K562 treated with DMSO at 1 percent for 12 hours (cell line): ENCODE measurements around the gene CYP2J2. TPM values are rescaled to one million over a fixed set of nuclear protein-coding genes. Genes with fewer than 3 reads are reported as not detected.

Experiments used
- total RNA-seq: library from RNA; unstranded; fragments of 300-600 nt; gene quantifications from 2 replicates; pipeline ENCODE4 v1.2.3, GENCODE V29; 2022; ENCODE audit not compliant: insufficient read depth

Gene CYP2J2, protein sequence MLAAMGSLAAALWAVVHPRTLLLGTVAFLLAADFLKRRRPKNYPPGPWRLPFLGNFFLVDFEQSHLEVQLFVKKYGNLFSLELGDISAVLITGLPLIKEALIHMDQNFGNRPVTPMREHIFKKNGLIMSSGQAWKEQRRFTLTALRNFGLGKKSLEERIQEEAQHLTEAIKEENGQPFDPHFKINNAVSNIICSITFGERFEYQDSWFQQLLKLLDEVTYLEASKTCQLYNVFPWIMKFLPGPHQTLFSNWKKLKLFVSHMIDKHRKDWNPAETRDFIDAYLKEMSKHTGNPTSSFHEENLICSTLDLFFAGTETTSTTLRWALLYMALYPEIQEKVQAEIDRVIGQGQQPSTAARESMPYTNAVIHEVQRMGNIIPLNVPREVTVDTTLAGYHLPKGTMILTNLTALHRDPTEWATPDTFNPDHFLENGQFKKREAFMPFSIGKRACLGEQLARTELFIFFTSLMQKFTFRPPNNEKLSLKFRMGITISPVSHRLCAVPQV
- not detected in 2 replicates for total RNA-seq

DNA sequence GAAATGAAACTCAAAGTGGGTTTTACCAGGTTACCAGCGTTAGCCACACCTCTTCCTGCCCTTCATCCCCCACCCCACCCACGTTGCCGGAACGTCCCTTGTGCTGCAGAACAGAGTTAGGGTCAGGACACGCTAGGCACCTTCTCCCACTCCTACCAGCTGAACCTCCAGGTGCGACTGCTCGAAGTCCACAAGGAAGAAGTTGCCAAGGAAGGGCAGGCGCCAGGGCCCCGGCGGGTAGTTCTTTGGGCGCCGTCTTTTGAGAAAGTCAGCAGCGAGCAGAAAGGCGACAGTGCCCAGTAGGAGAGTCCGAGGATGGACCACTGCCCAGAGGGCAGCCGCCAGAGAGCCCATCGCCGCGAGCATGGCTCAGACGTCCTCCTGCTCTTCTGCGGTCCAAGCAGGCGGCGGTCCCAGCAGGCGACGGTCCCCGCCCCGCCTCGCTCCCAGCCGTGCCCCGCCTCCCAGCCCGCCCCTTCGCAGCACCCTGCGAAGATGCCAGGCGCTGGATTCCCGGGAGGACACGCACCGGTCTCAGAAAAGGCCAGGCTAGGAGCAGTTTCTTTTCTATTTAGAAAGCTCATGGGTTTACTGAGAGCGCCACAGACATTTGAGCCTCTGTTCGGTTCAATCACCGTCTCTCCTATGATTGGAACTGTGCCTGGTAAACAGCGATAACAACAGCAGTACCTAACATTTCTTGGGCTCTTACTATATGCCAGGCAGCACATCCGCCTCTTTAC lies at the start of gene CYP2J2:
TSS of gene CYP2J2 (minus strand) at position 393 of the 743 bp plus-strand sequence. CDS start at position 366, 27 bp downstream.

Other genes with a start within 250 kb of the CYP2J2 start
- gene HOOK1, start 111.8 kb downstream of the CYP2J2 start, total RNA-seq: not detected in 2 replicates
- not detected in 2 replicates for gene C1orf87, start 147.0 kb upstream of the CYP2J2 start, total RNA-seq